ENCODE measurements around the gene SLC22A2. TPM values are rescaled to one million over a fixed set of nuclear protein-coding genes. Genes with fewer than 3 reads are reported as not detected.

Gene SLC22A2
- total and polyA plus RNA-seq, 9 of the 15 experiments (the other 6 are each of a cell fraction or from before 2014, with no cell fraction given) = not detected

DNA sequence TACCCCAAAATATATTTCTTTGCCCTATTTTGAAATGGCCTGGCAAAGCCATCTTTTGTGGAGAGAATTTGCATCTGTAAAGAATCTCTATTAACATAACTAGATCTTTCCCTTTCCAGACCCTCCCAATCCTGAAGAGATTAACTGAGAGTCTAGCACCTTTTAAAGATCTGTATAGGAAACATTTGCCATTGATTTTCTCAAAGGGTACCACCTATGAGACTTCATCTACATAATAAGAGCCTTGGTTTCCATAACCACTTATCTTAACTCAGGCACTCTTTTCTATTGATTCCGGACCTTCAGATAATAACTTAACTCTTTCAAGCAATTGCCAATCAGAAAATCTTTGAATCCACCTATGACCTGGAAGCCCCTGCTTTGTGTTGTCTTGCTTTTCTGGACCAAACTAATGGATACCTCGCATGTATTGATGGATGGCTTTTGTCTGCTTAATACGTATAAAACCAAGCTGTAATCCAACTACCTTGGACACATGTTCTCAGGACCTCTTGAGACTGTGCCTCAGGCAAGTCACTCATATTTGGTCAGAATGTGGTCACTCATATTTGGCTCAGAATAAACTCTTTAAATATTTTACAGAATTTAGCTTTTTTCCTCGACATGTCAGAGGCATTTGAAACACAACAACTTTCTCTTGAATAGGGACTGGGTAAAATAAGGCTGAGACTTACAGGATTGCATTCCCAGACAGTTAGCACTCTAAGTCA lies 31.4 kb downstream of the SLC22A2 start:
- H3K36me3 ChIP-seq (ENCODE audit: control insufficient read depth, insufficient read depth, low read length) = no peaks in the 10 kb centered on the region
- ATAC-seq (no peak), DNase-seq (ENCODE audit: extremely low read depth in 1 of 4, low spot score in 3 of 4) (no peak), FAIRE-seq (no peak)
- no peak overlapping the region for H3K4me2 ChIP-seq (ENCODE audit: insufficient read depth, low read length)
- ChIA-PET CTCF (ENCODE audit: low intra/inter-chr PET ratio) (no interaction called here), POLR2A (no interaction called here)
- no TSS peak for BruUV-seq (replicated peaks)
- TF ChIP-seq POLR2AphosphoS5 (IDR thresholded peaks at IDR 0.05; ENCODE audit: control insufficient read depth, insufficient read depth, low read depth, low read length) (no peak), CHD2 (IDR thresholded peaks at IDR 0.05; ENCODE audit: low read depth, low read length) (no peak), DMBX1 (CRISPR knock-in tag; IDR thresholded peaks at IDR 0.05; ENCODE audit: borderline replicate concordance) (no peak), MXI1 (IDR thresholded peaks at IDR 0.05; ENCODE audit: low read depth, low read length) (no peak), HMG20B (CRISPR knock-in tag; IDR thresholded peaks at IDR 0.05) (no peak), MTA1 (IDR thresholded peaks at IDR 0.05; ENCODE audit: borderline replicate concordance) (no peak), PHF21A (IDR thresholded peaks at IDR 0.05; ENCODE audit: borderline replicate concordance, low read depth) (no peak), TAF1 (IDR thresholded peaks at IDR 0.05; ENCODE audit: control insufficient read depth, extremely low read depth, insufficient read depth, low read length, severe bottlenecking) (no peak), GTF2F1 (IDR thresholded peaks at IDR 0.05; ENCODE audit: low read depth, low read length) (no peak)
- TF ChIP-seq, protein P1, sequence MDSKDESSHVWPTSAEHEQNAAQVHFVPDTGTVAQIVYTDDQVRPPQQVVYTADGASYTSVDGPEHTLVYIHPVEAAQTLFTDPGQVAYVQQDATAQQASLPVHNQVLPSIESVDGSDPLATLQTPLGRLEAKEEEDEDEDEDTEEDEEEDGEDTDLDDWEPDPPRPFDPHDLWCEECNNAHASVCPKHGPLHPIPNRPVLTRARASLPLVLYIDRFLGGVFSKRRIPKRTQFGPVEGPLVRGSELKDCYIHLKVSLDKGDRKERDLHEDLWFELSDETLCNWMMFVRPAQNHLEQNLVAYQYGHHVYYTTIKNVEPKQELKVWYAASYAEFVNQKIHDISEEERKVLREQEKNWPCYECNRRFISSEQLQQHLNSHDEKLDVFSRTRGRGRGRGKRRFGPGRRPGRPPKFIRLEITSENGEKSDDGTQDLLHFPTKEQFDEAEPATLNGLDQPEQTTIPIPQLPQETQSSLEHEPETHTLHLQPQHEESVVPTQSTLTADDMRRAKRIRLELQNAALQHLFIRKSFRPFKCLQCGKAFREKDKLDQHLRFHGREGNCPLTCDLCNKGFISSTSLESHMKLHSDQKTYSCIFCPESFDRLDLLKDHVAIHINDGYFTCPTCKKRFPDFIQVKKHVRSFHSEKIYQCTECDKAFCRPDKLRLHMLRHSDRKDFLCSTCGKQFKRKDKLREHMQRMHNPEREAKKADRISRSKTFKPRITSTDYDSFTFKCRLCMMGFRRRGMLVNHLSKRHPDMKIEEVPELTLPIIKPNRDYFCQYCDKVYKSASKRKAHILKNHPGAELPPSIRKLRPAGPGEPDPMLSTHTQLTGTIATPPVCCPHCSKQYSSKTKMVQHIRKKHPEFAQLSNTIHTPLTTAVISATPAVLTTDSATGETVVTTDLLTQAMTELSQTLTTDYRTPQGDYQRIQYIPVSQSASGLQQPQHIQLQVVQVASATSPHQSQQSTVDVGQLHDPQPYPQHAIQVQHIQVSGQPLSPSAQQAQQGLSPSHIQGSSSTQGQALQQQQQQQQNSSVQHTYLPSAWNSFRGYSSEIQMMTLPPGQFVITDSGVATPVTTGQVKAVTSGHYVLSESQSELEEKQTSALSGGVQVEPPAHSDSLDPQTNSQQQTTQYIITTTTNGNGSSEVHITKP (IDR thresholded peaks at IDR 0.05; ENCODE audit: partially characterized antibody) = no peak
- TF ChIP-seq, protein P2, sequence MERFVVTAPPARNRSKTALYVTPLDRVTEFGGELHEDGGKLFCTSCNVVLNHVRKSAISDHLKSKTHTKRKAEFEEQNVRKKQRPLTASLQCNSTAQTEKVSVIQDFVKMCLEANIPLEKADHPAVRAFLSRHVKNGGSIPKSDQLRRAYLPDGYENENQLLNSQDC (CRISPR knock-in tag; IDR thresholded peaks at IDR 0.05) = no peak
- H3K79me2 ChIP-seq (ENCODE audit: control insufficient read depth, insufficient read depth, low read length) = no peaks in the 10 kb centered on the region
- no peak overlapping the region for H2AFZ ChIP-seq (ENCODE audit: low read depth, low read length)
- no peaks in the 10 kb centered on the region for H4K20me1 ChIP-seq (replicated peaks; ENCODE audit: control insufficient read depth, insufficient read depth, low read length)
- no peaks in the 10 kb centered on the region for H3K9me1 ChIP-seq (ENCODE audit: control insufficient read depth, insufficient read depth, low read length)
- in situ Hi-C loops (cut with MboI) = no loop called here
- no peak overlapping the region for H3K9ac ChIP-seq (ENCODE audit: insufficient read depth in 1 of 2, low read depth in 2 of 2, low read length in 2 of 2)
- whole genome bisulfite sequencing (ENCODE audit: insufficient coverage, low coverage, missing lambda C conversion rate) = 0% methylated on average over 4 of the region's 4 CpGs
- H3K4me1 ChIP-seq (replicated peaks in 1 of 2; ENCODE audit: control insufficient read depth in 2 of 2, insufficient read depth in 2 of 2, low read length in 2 of 2) = no peaks in the 10 kb centered on the region
- intact Hi-C loops (cut with micrococcal nuclease) = no loop called here
- no peak overlapping the region for H3K4me3 ChIP-seq
- H3K9me3 ChIP-seq (replicated peaks; ENCODE audit: control insufficient read depth, insufficient read depth, low read depth, low read length) = no peaks in the 10 kb centered on the region
- H3K27ac ChIP-seq (ENCODE audit: extremely low read depth, low read depth, low read length) = no peak overlapping the region
- H3K27me3 ChIP-seq (ENCODE audit: control insufficient read depth in 2 of 2, insufficient read depth in 2 of 2, low read length in 2 of 2) = no peaks in the 10 kb centered on the region; a peak in 1 of 5 replicates

Data from K562 (cell line).